ENCODE results near the gene MB. TPM values are rescaled to one million over a fixed set of nuclear protein-coding genes. Genes with fewer than 3 reads are reported as not detected.
A peak's percentile ranks its signal among the peaks of the same experiment; 100 is the strongest.

MB gene
- total RNA-seq, 1 experiment from 2014 or later: not detected

DNA sequence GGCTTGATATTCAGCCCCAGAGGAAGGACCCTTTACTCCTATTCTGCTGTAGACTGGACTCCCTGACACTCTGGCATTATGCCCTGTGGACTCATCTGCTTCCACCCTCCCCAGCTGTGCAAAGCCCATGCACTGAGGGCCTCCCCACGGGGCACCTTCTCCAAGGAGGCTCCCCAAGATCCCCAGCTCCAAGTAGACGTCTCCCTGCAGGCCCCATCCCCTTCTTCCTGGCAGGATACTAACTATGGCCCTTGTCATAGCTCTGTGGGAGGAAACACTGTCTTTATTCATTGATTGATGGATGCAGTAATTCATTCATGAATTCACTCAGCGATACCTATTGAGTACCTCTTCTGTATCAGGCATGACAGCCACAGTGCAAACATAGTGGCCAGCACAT, 15.8 kb upstream of the MB start:
- BruUV-seq (replicated peaks): no TSS peak
- H3K27me3 Mint-ChIP-seq (ENCODE audit: unreplicated experiment): no peaks in the 10 kb centered on the region
- H3K27ac Mint-ChIP-seq (ENCODE audit: unreplicated experiment): no peak overlapping the region
- H3K9me3 Mint-ChIP-seq (ENCODE audit: low read depth, unreplicated experiment): no peaks in the 10 kb centered on the region
- CTCF ChIA-PET: interaction anchor here (0.7 kb wide), 1 partner anchor 24 kb away, joined by 3 read pairs; no protein-coding TSS in a partner anchor
- no peak overlapping the region for H3K4me3 Mint-ChIP-seq (ENCODE audit: low read depth, unreplicated experiment)
- intact Hi-C loops (cut with micrococcal nuclease; ENCODE audit: unreplicated experiment): no loop called here
- H3K4me1 Mint-ChIP-seq (ENCODE audit: low read depth, unreplicated experiment): peaks cover 27% of the 10 kb centered on the region
- no peak for DNase-seq
- TF ChIP-seq, protein P1, sequence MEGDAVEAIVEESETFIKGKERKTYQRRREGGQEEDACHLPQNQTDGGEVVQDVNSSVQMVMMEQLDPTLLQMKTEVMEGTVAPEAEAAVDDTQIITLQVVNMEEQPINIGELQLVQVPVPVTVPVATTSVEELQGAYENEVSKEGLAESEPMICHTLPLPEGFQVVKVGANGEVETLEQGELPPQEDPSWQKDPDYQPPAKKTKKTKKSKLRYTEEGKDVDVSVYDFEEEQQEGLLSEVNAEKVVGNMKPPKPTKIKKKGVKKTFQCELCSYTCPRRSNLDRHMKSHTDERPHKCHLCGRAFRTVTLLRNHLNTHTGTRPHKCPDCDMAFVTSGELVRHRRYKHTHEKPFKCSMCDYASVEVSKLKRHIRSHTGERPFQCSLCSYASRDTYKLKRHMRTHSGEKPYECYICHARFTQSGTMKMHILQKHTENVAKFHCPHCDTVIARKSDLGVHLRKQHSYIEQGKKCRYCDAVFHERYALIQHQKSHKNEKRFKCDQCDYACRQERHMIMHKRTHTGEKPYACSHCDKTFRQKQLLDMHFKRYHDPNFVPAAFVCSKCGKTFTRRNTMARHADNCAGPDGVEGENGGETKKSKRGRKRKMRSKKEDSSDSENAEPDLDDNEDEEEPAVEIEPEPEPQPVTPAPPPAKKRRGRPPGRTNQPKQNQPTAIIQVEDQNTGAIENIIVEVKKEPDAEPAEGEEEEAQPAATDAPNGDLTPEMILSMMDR (IDR thresholded peaks at IDR 0.05; ENCODE audit: unreplicated experiment): no peak
- H3K36me3 Mint-ChIP-seq (ENCODE audit: insufficient read depth, unreplicated experiment): peaks cover 10% of the 10 kb centered on the region

- H3K4me3 Mint-ChIP-seq (ENCODE audit: low read depth, unreplicated experiment): no peak overlapping the region
- no TSS peak for BruUV-seq (replicated peaks)
- no peaks in the 10 kb centered on the region for H3K9me3 Mint-ChIP-seq (ENCODE audit: low read depth, unreplicated experiment)
- peak; percentile 71 for DNase-seq
- no peak overlapping the region for H3K27ac Mint-ChIP-seq (ENCODE audit: unreplicated experiment)
- H3K27me3 Mint-ChIP-seq (ENCODE audit: unreplicated experiment): no peaks in the 10 kb centered on the region
- peaks cover 39% of the 10 kb centered on the region for H3K4me1 Mint-ChIP-seq (ENCODE audit: low read depth, unreplicated experiment)
- intact Hi-C loops (cut with micrococcal nuclease; ENCODE audit: unreplicated experiment): no loop called here
- CTCF ChIA-PET: interaction anchor here (1.0 to 1.9 kb wide), 4 partner anchors 9 to 108 kb away, joined by 3 to 5 read pairs (median 4); no protein-coding TSS in a partner anchor
- peaks cover 23% of the 10 kb centered on the region for H3K36me3 Mint-ChIP-seq (ENCODE audit: insufficient read depth, unreplicated experiment)
- TF ChIP-seq, protein P1 (IDR thresholded peaks at IDR 0.05; ENCODE audit: unreplicated experiment): peak; percentile 75
Observed at GRCh38 chr22:35631597-35631996, 14.5 kb upstream of the MB start.

DNA sequence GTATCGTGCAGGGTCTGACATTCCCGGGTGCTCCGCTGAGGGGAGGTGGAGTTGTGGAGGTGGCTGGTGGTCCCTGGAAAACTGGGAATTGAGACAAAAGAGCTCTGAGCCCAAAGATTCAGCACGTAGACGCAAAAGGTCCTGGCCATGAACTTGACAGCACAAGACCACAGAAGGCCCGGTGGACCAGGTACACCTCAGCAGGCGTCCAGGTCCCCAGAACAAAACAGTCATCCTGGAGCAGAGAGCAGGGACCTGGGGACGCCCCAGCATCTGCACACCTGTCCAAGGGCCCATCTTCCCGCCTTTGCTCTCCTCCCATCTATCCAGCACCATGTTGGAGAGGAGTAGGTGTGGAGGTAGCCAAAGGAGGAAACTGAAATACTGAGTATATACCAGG, 13.8 kb upstream of the MB start:
- no TSS peak for BruUV-seq (replicated peaks)
- H3K4me1 Mint-ChIP-seq (ENCODE audit: low read depth, unreplicated experiment): peaks cover 46% of the 10 kb centered on the region
- H3K4me3 Mint-ChIP-seq (ENCODE audit: low read depth, unreplicated experiment): no peak overlapping the region
- no peaks in the 10 kb centered on the region for H3K9me3 Mint-ChIP-seq (ENCODE audit: low read depth, unreplicated experiment)
- intact Hi-C loops (cut with micrococcal nuclease; ENCODE audit: unreplicated experiment): no loop called here
- no peak for DNase-seq
- no peaks in the 10 kb centered on the region for H3K27me3 Mint-ChIP-seq (ENCODE audit: unreplicated experiment)
- CTCF ChIA-PET: interaction anchor here (1.1 to 2.0 kb wide), 6 partner anchors 10 to 108 kb away, joined by 4 to 6 read pairs (median 5); partner anchors contain the start of gene APOL6
- peak overlapping the region; percentile 94 for H3K27ac Mint-ChIP-seq (ENCODE audit: unreplicated experiment)
- TF ChIP-seq, protein P1 (IDR thresholded peaks at IDR 0.05; ENCODE audit: unreplicated experiment): no peak
- peaks cover 25% of the 10 kb centered on the region for H3K36me3 Mint-ChIP-seq (ENCODE audit: insufficient read depth, unreplicated experiment)

DNA sequence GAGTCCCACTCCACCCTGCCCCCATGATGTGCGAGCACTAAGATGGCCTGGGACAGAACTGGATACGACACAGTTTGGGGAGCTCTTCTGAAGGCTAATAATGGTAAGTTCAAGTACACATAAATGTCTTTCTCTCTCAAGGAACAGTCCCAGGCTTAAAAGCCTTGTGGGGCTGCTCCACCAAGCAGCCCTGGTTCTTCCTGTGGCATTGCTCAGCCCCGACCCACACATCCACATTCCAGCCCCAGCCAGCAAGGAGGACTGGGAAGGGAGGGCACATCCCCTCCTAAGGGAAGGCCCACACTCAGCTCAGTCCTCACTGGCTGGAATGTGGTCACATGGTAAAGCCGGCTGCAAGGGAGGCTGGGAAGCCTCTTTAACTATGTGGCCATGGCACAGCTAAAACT, 13.3 kb upstream of the MB start:
- CTCF ChIA-PET: interaction anchor here (0.7 to 2.0 kb wide), 6 partner anchors 11 to 109 kb away, joined by 4 to 6 read pairs (median 4); partner anchors contain the start of gene APOL6
- TF ChIP-seq, protein P1 (IDR thresholded peaks at IDR 0.05; ENCODE audit: unreplicated experiment): no peak
- Mint-ChIP-seq H3K27ac (ENCODE audit: unreplicated experiment) (peak overlapping the region; percentile 94), H3K9me3 (ENCODE audit: low read depth, unreplicated experiment) (no peaks in the 10 kb centered on the region), H3K4me3 (ENCODE audit: low read depth, unreplicated experiment) (no peak overlapping the region), H3K27me3 (ENCODE audit: unreplicated experiment) (no peaks in the 10 kb centered on the region), H3K36me3 (ENCODE audit: insufficient read depth, unreplicated experiment) (peaks cover 25% of the 10 kb centered on the region), H3K4me1 (ENCODE audit: low read depth, unreplicated experiment) (peaks cover 50% of the 10 kb centered on the region)
- no TSS peak for BruUV-seq (replicated peaks)
- intact Hi-C loops (cut with micrococcal nuclease; ENCODE audit: unreplicated experiment): no loop called here
- DNase-seq: no peak

All from Calu3 (cell line).